Panc1 (cell line): Measurements from ENCODE around the gene ATP2B2. TPM values are rescaled to one million over a fixed set of nuclear protein-coding genes. Genes with fewer than 3 reads are reported as not detected.

ENCODE experiments used
- ATAC-seq: fragments of 200-7000 bp; cut with Tn5 transposase; 2 replicates; pipeline ENCODE4 v1.9.1; 2020; ENCODE audit warnings: mild to moderate bottlenecking, moderate library complexity
- BruUV-seq: library from RNA; stranded (reverse); fragments of 400-500 nt; replicated peaks from 2 replicates; lab custom pipeline; 2021; lab: Mats Ljungman, UMichigan
- CTCF ChIA-PET: fragments of 300-600 bp; sonication (Branson Sonifier 250); formaldehyde crosslinking; loops from one replicate; lab custom pipeline; 2022; ENCODE audit warnings: antibody characterized with exemption; lab: Charles Lee
- POLR2A ChIA-PET: fragments of 300-600 bp; sonication (Branson Sonifier 250); formaldehyde crosslinking; loops from one replicate; lab custom pipeline; 2022; ENCODE audit warnings: antibody characterized with exemption; lab: Charles Lee
- DNase-seq: peaks from one replicate; pipeline ENCODE4 v3.0.0-alpha.2; 2010; ENCODE audit warnings: low read depth, low spot score
- H3K27ac ChIP-seq: 2 replicates; pipeline ENCODE4 v1.5.1; 2011; ENCODE audit warnings: mild to moderate bottlenecking, low read length, inconsistent platforms
- H3K27me3 ChIP-seq: fragments of 200-500 bp; sonication (Bioruptor generic); 2 replicates; pipeline ENCODE4 v1.6.0; 2014; ENCODE audit warnings: low read length, inconsistent platforms; ENCODE audit not compliant: control insufficient read depth, insufficient read depth
- H3K36me3 ChIP-seq: fragments of 200-500 bp; sonication (Bioruptor generic); 2 replicates; pipeline ENCODE4 v1.5.1; 2014; ENCODE audit warnings: inconsistent platforms, mild to moderate bottlenecking, low read length, moderate library complexity; ENCODE audit not compliant: control insufficient read depth, insufficient read depth
- H3K4me1 ChIP-seq: 2 replicates; pipeline ENCODE4 v1.5.1; 2011; ENCODE audit warnings: inconsistent platforms, mild to moderate bottlenecking, low read length, moderate library complexity; ENCODE audit not compliant: control insufficient read depth, insufficient read depth
- H3K4me3 ChIP-seq, 2 experiments: 2 replicates each; pipeline ENCODE4 v1.5.1; 2011 to 2012; ENCODE audit warnings: low read depth in 2 of 2, low read length in 2 of 2, mild to moderate bottlenecking in 2 of 2, inconsistent platforms in 1 of 2, moderate library complexity in 1 of 2
- H3K9me3 ChIP-seq: fragments of 200-500 bp; sonication (Bioruptor generic); 2 replicates; pipeline ENCODE4 v1.5.1; 2014; ENCODE audit warnings: low read depth, mild to moderate bottlenecking, inconsistent platforms, low read length, moderate library complexity; ENCODE audit not compliant: control insufficient read depth, insufficient read depth
- CTCF ChIP-seq: fragments of 450-650 bp; IDR thresholded peaks from 2 replicates; pipeline ENCODE4 v1.5.1; 2017; ENCODE audit warnings: mild to moderate bottlenecking
- POLR2AphosphoS5 ChIP-seq: IDR thresholded peaks from 2 replicates; pipeline ENCODE4 v1.6.1; 2012; ENCODE audit warnings: mild to moderate bottlenecking, low read depth, low read length, moderate library complexity
- REST ChIP-seq, 2 experiments: IDR thresholded peaks; 2 replicates each; pipeline ENCODE4 v1.6.1; 2011 to 2012; ENCODE audit warnings: low read depth in 2 of 2, control low read depth in 1 of 2, low read length in 1 of 2, mild to moderate bottlenecking in 1 of 2, moderate library complexity in 1 of 2; ENCODE audit not compliant: insufficient read depth in 1 of 2
- SIN3A ChIP-seq: IDR thresholded peaks from 2 replicates; pipeline ENCODE4 v1.6.1; 2012; ENCODE audit warnings: low read depth, mild to moderate bottlenecking, low read length, moderate library complexity, borderline replicate concordance; ENCODE audit not compliant: insufficient read depth
- TCF7L2 ChIP-seq: IDR thresholded peaks from 2 replicates; pipeline ENCODE4 v1.6.1; 2011; ENCODE audit warnings: mild to moderate bottlenecking, low read depth, low read length, inconsistent platforms
- in situ Hi-C: cut with HindIII; loops from 2 replicates; pipeline ENCODE4 v1.10.0; 2016; ENCODE audit warnings: low sequenced_read_pairs, low pct_unique_long_range_greater_than_20kb
- intact Hi-C: fragments of 100-400 bp; cut with micrococcal nuclease; formaldehyde crosslinking; loops from one replicate; pipeline ENCODE4 v1.10.0; 2022; ENCODE audit not compliant: unreplicated experiment
- total RNA-seq: library from RNA; stranded (reverse); gene quantifications from one replicate; pipeline ENCODE4 v1.2.1, GENCODE V29; 2021; ENCODE audit not compliant: unreplicated experiment

The ATP2B2 gene
- total RNA-seq, 1 experiment from 2014 or later = not detected

- Histone ChIP-seq H3K4me1 (no peaks in the 10 kb centered on the region), H3K27me3 (no peaks in the 10 kb centered on the region), H3K36me3 (no peaks in the 10 kb centered on the region), H3K9me3 (no peaks in the 10 kb centered on the region), H3K27ac (no peak overlapping the region), H3K4me3 (no peak overlapping the region)
- peak; percentile 74 for ATAC-seq
- no TSS peak for BruUV-seq
- TF ChIP-seq SIN3A (no peak), POLR2AphosphoS5 (no peak), TCF7L2 (no peak), REST (IDR thresholded peaks at IDR 0.05; ENCODE audit: insufficient read depth in 1 of 2, low read depth in 2 of 2, low read length in 1 of 2) (no peak), CTCF (no peak)
- ChIA-PET POLR2A (no interaction called here), CTCF (no interaction called here)
- DNase-seq = no peak
- in situ Hi-C loops = no loop called here
- intact Hi-C loops = no loop called here
These were observed 113.1 kb downstream of the ATP2B2 start for GRCh38 chr3:10392244-10392643.

GRCh38 chr3:10391391-10391790 lies 114.0 kb downstream of the ATP2B2 start:
- POLR2A ChIA-PET = no interaction called here
- DNase-seq = no peak

More at GRCh38 chr3:10391391-10391790, 114.0 kb downstream of the ATP2B2 start:
- in situ Hi-C loops (no loop called here), intact Hi-C loops (no loop called here)
- no peak for ATAC-seq
- Histone ChIP-seq H3K4me3 (no peak overlapping the region), H3K27ac (no peak overlapping the region), H3K27me3 (no peaks in the 10 kb centered on the region), H3K36me3 (no peaks in the 10 kb centered on the region), H3K9me3 (no peaks in the 10 kb centered on the region), H3K4me1 (no peaks in the 10 kb centered on the region)
- CTCF ChIA-PET = no interaction called here
- no TSS peak for BruUV-seq
- TF ChIP-seq TCF7L2 (no peak), CTCF (no peak), POLR2AphosphoS5 (no peak), REST (IDR thresholded peaks at IDR 0.05; ENCODE audit: insufficient read depth in 1 of 2, low read depth in 2 of 2, low read length in 1 of 2) (no peak), SIN3A (no peak)
